Fibroblast of skin of back (primary cell): ENCODE data around the gene LRBA.
"Not testable (repeated sequence)": the region's sequence is repeated elsewhere in the genome, so short reads cannot be mapped to it uniquely, and the experiment has no call there.

Experiments used
- DNase-seq: peaks from one replicate; pipeline ENCODE4 v3.0.0-alpha.2; 2013

The LRBA gene

GRCh38 chr4:150583287-150584110 lies 431.6 kb downstream of the LRBA start:
- DNase-seq, result peak; percentile 24

DNA sequence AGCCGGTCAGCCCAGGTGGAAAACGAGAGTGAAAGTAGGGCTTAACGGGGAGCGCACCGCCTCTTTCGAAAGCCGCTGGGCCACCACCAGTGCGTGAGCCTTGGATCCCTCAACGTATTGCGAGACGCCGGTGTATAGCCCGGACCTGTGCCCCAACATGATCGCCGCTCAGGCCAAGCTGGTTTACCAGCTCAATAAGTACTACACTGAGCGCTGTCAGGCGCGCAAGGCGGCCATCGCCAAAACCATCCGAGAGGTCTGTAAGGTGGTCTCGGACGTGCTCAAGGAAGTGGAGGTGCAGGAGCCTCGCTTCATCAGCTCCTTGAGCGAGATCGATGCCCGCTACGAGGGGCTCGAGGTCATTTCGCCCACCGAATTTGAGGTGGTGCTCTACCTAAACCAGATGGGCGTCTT lies 432.2 kb downstream of the LRBA start:
- no peak for DNase-seq

DNA sequence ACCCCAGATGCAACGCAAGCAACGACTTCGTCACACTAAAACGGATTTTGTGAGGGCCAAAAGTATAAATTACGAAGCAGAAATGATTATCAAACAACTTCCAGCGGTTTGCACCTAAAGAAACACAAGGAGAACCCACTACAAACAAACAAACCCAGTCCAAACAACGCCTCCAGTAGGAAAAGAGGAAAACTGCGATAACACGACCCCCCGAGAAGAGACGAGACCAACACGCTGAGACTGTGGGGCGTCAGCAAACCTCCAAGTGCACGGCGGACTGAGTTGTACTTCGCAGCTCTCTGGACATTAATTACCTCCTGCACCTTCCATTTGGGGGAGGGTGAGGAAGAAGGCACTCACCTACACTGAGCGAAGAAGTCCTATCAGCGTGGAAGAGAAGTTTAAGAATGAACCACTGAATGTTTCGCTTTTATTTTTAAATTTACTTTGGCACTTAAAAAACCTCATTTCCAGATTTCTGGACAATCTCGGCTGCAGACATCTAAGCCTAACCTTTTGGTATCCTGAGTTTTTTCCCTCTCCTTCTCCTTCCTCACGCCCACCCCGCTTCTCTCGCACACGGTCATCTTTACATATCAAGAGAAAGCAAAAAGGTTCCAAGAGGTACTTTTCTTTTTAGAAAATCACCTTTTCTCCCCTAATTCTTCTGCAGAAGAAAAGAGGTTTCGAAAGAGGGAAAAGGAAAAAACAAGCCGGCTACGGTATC lies 432.8 kb downstream of the LRBA start, which contains the start of gene MAB21L2:
TSS of gene MAB21L2 (plus strand) at position 6 of the 727 bp plus-strand sequence. CDS start 879 bp downstream, outside the sequence.
- no peak for DNase-seq

DNA sequence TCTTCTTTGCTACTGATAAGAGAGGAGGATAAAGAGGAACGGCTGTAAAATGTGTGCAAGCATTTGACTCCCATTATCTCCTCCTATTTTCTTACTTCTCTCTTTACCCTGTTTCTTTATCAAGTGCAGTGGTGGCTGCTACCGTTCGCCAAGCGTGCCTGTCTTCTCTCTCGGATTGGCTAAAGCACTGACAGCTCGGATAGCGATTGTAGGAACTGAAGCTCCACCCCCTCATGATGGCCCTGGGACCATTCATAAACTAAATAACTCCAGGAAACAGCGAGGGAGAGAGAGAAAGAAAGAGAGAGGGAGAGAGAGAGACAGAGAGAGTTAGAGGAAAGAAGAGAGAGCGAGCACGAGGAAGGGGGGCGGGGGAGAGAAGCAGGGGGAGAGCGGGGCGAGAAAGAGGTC lies 433.4 kb downstream of the LRBA start:
- peak; percentile 42 for DNase-seq

DNA sequence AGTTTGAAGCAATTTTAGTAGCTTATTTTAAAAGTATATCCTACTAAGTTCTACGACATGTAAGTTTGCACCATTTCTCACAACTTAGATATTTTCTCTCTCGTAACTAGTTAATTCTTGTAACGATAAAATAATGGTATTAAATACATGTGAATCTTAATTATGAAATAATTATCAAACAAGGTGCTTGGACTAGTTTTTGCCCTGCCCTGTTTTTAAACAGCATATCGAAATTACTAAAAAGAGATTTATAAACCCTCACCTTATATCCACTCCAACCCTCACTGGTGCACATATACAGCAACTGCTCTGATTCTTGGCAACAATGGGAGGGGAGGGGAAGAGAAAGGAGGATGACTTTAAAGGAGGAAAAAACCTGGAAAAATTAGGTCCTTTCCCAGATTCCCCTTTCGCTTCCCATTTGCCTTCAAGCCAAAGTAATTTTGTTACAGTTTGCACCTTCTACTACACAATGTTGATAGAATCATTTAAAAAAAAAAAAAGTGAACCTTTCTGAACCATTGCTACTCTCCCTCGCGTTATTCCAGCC lies 434.0 kb downstream of the LRBA start:
- DNase-seq, result no peak

GRCh38 chr4:150580306-150580705 lies 434.8 kb downstream of the LRBA start:
- DNase-seq, result no peak

GRCh38 chr4:150579551-150580234 lies 435.4 kb downstream of the LRBA start:
- peak; percentile 44 for DNase-seq

GRCh38 chr4:150578745-150579501 lies 436.2 kb downstream of the LRBA start:
- DNase-seq, result peak; percentile 25

GRCh38 chr4:150577796-150578195 lies 437.3 kb downstream of the LRBA start:
- no peak for DNase-seq

- no peak for DNase-seq
These were observed 440.4 kb downstream of the LRBA start for GRCh38 chr4:150574678-150575077.

GRCh38 chr4:150573534-150573933 lies 441.6 kb downstream of the LRBA start:
- DNase-seq, result peak; percentile 52

DNA sequence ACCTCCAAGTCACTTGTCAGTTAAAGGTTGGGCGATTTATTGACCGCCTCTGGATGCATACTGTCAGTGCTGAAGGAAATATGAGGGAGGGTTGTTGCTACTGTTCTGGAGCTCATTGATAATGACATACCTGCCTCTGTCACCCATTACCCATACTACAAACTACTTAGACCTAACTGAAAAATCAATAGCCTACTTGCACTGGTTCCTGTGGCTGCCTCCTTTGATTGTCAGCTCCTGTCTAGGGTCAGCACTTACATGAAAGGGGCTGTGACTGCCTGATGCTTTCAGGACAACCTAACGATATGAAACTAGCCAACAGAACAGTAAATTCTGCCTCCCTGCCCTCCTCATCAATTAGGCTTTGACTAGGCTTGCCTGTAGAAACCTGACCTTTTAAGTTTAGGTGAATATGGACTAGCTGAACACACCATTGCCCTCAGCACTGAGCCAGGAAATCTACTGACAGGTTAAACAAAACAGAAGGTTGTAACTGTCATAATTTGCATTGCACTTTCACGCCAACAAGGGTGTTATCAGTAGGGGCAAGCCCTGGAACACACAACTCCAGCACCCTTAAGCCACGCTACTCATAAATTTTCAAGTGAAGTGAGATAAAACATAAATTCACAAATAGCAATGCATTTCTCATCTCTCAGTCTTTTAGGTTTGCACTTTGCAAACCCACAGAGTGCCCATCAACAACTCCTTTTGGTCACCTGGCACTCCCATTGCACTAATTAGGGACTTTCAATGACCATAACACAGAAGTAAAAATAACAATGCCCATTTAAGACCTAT lies 442.2 kb downstream of the LRBA start:
- no peak for DNase-seq

DNA sequence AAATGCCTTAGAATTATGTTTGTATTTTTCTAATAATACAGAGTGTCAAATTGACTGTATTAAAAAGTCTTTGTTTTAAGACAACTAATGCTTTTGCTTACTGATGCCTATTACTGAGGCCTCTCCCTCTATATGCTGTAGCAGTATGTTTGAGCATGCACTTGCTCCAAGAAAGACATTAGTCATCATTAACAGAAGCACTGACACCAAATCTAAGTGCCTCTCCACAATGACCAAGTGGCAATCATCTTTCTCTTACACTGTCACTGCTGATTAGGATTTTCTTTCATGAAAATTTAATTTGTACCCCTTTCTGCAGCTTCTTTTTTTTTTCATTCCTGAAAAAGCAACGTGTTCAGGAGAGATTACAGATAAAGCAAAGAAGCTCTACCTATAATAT lies 444.2 kb downstream of the LRBA start:
- no peak for DNase-seq

DNA sequence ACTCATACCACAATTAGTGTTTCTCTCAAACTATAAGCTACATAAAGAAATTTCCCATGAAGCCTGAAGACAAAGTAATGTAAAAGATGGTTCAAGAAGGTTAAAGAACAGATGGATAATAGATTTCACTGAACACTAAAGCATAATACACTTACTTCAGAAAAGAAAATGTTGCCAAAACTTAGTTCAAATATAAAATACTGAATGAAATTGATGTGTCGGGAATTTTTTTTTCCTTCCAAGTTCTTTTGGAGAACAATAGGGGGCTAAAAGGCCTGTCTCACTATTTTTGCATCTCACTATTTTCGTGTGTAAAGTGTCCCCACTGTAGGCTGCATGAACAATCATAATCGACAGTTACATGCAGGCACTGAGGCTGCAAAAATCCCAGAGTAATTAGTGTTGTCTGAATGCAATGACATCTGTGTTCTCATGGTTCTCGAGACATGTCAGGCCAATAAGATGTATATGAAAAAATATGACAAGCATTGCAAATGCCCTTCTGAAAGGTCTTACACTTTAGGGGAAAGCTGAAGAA lies 445.0 kb downstream of the LRBA start:
- DNase-seq, result no peak

DNA sequence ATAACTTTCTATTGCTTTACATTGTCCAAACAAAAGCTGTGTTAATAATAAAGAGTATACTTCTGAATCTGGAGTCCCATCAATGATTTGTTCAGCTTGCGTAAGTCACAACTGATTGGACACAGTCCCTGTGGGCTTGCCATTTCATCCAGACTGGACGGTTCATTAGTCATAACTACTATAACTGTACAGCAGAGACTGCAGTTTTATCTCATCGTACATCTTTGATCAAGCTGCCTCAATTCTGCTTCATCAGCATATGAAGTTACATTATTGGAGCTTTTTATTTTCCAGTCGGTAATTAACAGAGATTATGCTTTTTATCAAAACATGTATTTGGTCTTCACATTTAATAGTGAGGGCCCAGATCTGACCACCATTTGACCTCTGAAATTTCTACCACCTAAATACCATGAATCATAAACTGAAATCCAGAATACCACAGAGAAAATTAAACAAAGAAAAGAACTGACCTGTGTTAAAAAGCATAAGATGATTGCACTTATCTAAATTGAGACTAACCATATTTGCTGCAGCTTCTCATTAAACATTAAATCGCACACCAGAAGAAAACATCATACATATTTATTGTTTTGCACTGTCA lies 445.6 kb downstream of the LRBA start:
- no peak for DNase-seq

DNA sequence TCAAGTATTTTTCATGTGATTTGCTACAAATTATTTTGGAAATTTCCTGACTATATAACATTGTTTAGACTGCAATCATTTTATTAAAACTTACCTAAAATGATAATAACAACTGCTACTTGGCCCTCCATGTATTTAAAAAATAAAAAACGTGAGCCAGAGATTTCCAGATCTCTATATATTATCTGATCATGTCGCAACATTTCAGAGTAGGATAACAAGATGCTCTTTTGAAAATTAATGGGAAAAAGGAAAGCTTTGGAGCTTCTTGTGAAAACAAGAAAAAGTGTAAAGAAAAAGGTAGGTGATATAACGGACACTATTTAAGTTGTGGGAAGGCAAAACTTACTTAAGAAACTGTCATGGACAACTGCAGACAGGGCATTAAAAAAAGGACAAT lies 448.0 kb downstream of the LRBA start:
- DNase-seq, result no peak

DNA sequence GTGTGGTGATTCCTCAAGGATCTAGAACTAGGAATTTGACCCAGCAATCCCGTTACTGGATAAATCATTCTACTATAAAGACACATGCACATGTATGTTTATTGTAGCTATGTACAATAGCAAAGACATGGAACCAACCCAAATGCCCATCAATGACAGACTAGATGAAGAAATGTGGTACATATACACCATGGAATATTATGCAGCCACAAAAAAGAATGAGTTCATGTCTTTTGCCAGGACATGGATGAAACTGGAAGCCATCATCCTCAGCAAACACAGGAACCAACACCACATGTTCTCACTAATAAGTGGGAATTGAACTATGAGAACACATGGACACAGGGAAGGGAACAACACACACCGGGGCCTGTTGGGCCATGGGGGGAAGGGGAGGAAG lies 450.1 kb downstream of the LRBA start:
- DNase-seq, result not testable (repeated sequence)

DNA sequence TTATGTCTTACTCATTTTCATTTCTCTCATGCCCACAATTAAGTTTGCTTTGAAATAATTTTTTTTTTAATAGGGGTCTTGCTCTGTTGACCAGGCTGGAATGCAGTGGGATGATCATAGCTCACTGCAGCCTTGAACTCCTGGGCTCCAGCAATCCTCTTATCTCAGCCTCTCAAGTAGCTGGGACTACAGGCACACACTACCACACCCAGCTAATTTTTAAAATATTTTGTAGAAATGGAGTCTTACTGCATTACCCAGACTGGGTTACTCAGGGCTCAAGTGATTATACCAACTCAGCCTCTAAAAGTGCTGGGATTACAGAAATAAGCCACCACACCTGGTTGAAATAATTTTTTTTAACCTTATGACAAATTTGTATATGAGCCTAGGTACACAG lies 452.3 kb downstream of the LRBA start:
- DNase-seq, result no peak

- DNase-seq, result no peak
These were observed 452.8 kb downstream of the LRBA start for GRCh38 chr4:150562250-150562649.

GRCh38 chr4:150561143-150561737 lies 453.8 kb downstream of the LRBA start:
- no peak for DNase-seq
